IPS-11a (cell line): ENCODE measurements around the gene AMDHD2.
A peak's percentile ranks its signal among the peaks of the same experiment; 100 is the strongest.
"Not testable (repeated sequence)": the region's sequence is repeated elsewhere in the genome, so short reads cannot be mapped to it uniquely, and the experiment has no call there.

Experiments
- H3K4me3 ChIP-seq: one replicate; pipeline ENCODE4 v1.5.1; 2013; ENCODE audit warnings: low read depth, low read length, control low read depth

AMDHD2 gene

GRCh38 chr16:2520097-2520783 is at the start of gene AMDHD2:
TSS of gene AMDHD2 (plus strand) at chr16:2520371. CDS start at chr16:2520459, 88 bp downstream.
- H3K4me3 ChIP-seq = peak within 1 kb of the TSS; percentile 61

- H3K4me3 ChIP-seq = no peak overlapping the region
These were observed 49.6 kb upstream of the AMDHD2 start for GRCh38 chr16:2470603-2471015.

GRCh38 chr16:2471016-2471652 is 49.0 kb upstream of the AMDHD2 start, which contains the start of gene NTN3:
TSS of gene NTN3 (plus strand) at chr16:2471297. CDS start at chr16:2471702, 405 bp downstream.
- no peak within 1 kb of the TSS for H3K4me3 ChIP-seq

- no peak overlapping the region for H3K4me3 ChIP-seq
These were observed 48.3 kb upstream of the AMDHD2 start for GRCh38 chr16:2471653-2472487.

- no peak overlapping the region for H3K4me3 ChIP-seq
These were observed 47.7 kb upstream of the AMDHD2 start for GRCh38 chr16:2472488-2472864.

- no peak overlapping the region for H3K4me3 ChIP-seq
These were observed 47.2 kb upstream of the AMDHD2 start for GRCh38 chr16:2472885-2473445.

- no peak overlapping the region for H3K4me3 ChIP-seq
These were observed 46.7 kb upstream of the AMDHD2 start for GRCh38 chr16:2473446-2473926.

- H3K4me3 ChIP-seq = peak overlapping the region; percentile 50
These were observed 45.9 kb upstream of the AMDHD2 start for GRCh38 chr16:2473999-2474876.

GRCh38 chr16:2474877-2475412 is 45.2 kb upstream of the AMDHD2 start, which contains the start of gene TBC1D24:
TSS of gene TBC1D24 (plus strand) at chr16:2475127. CDS start at chr16:2496149, 21,022 bp downstream.
- H3K4me3 ChIP-seq = peak within 1 kb of the TSS; percentile 58

GRCh38 chr16:2475413-2476344 is 44.5 kb upstream of the AMDHD2 start:
- H3K4me3 ChIP-seq = peak overlapping the region; percentile 58

GRCh38 chr16:2476345-2476720 is 43.8 kb upstream of the AMDHD2 start:
- H3K4me3 ChIP-seq = no peak overlapping the region

GRCh38 chr16:2476741-2477140 is 43.4 kb upstream of the AMDHD2 start:
- H3K4me3 ChIP-seq = no peak overlapping the region

GRCh38 chr16:2477327-2477726 is 42.8 kb upstream of the AMDHD2 start:
- no peak overlapping the region for H3K4me3 ChIP-seq

GRCh38 chr16:2478279-2478678 is 41.9 kb upstream of the AMDHD2 start:
- no peak overlapping the region for H3K4me3 ChIP-seq

GRCh38 chr16:2479996-2480395 is 40.2 kb upstream of the AMDHD2 start:
- not testable (repeated sequence) for H3K4me3 ChIP-seq

GRCh38 chr16:2480948-2481347 is 39.2 kb upstream of the AMDHD2 start:
- H3K4me3 ChIP-seq = no peak overlapping the region

GRCh38 chr16:2481676-2482075 is 38.5 kb upstream of the AMDHD2 start:
- no peak overlapping the region for H3K4me3 ChIP-seq

- no peak overlapping the region for H3K4me3 ChIP-seq
These were observed 37.9 kb upstream of the AMDHD2 start for GRCh38 chr16:2482249-2482648.
